Endothelial cell (in vitro differentiated cells): ENCODE data around the gene SH3YL1. TPM values are rescaled to one million over a fixed set of nuclear protein-coding genes. Genes with fewer than 3 reads are reported as not detected.

ENCODE experiments used
- DNase-seq: peaks from one replicate; pipeline ENCODE4 v3.0.0; 2021; ENCODE audit warnings: low spot score
- H3K27ac Mint-ChIP-seq: one replicate; pipeline ENCODE4 v1.8.0; 2021; ENCODE audit warnings: mixed read lengths, inconsistent platforms; ENCODE audit not compliant: unreplicated experiment
- H3K27me3 Mint-ChIP-seq: one replicate; pipeline ENCODE4 v1.8.0; 2021; ENCODE audit warnings: mild to moderate bottlenecking, moderate library complexity, mixed read lengths, inconsistent platforms; ENCODE audit not compliant: unreplicated experiment
- H3K36me3 Mint-ChIP-seq: one replicate; pipeline ENCODE4 v1.8.0; 2021; ENCODE audit warnings: mild to moderate bottlenecking, low read depth, mixed read lengths, inconsistent platforms; ENCODE audit not compliant: unreplicated experiment
- H3K4me1 Mint-ChIP-seq: one replicate; pipeline ENCODE4 v1.8.0; 2021; ENCODE audit warnings: mild to moderate bottlenecking, mixed read lengths, inconsistent platforms; ENCODE audit not compliant: unreplicated experiment
- H3K4me3 Mint-ChIP-seq: one replicate; pipeline ENCODE4 v1.8.0; 2021; ENCODE audit warnings: mild to moderate bottlenecking, mixed read lengths, inconsistent platforms; ENCODE audit not compliant: unreplicated experiment
- H3K9me3 Mint-ChIP-seq: one replicate; pipeline ENCODE4 v1.8.0; 2021; ENCODE audit warnings: mixed read lengths, inconsistent platforms; ENCODE audit not compliant: unreplicated experiment
- total RNA-seq: library from RNA; stranded (reverse); fragmentation: NEBNext Ultra II Directional; extraction: Animal tissue kit (Norgen Biotek cat#: 25700); gene quantifications from one replicate; pipeline ENCODE4 v1.2.1, GENCODE V29; 2021; ENCODE audit not compliant: unreplicated experiment
- TF ChIP-seq, protein P1 (sequence below): fragments of 200-600 bp; sonication (generic); IDR thresholded peaks from one replicate; pipeline ENCODE4 v1.5.0; 2021; ENCODE audit warnings: antibody characterized with exemption; ENCODE audit not compliant: unreplicated experiment

SH3YL1 gene
- total RNA-seq, 1 donor from 2014 or later, result 35.8 TPM

DNA sequence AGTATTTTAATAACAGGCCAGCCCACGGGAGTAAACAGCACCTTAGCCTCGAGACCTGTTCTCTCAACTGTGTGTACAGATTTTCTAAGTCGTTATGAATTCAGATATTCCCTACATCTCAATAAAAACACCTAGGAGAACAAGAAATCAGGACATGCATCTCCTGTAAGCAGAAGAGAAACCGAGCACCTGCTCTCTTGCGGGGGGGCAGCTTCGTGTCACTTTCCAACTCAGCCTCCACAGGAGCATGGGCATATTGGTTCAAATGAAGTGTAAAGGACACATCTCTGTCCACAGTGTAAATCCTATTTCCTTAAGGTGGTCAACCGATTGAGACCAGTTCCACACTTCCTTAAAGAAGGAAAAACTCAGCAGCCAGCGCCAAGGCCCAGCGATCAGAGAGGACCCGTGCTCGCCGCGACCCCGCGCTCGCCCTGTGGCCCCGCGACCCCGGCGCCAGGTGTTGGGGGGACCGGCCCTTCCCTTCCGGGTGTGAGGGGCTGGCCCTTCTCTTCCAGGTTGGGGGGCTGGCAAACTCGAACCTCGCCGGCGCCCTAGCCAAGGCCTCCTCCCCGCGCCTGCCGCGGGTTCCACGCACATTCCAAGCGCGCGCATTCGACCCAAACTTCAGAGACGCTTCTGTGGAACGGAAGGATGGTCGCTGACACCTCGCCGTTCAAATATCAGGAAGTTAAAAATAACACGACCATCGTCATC, 652 bp downstream of the SH3YL1 start:
- Mint-ChIP-seq H3K27me3 (peaks cover 9% of the 10 kb centered on the region), H3K4me3 (peak overlapping the region; percentile 87), H3K27ac (peak overlapping the region; percentile 90), H3K9me3 (no peaks in the 10 kb centered on the region), H3K36me3 (no peaks in the 10 kb centered on the region), H3K4me1 (peaks cover 21% of the 10 kb centered on the region)
- TF ChIP-seq, protein P1, sequence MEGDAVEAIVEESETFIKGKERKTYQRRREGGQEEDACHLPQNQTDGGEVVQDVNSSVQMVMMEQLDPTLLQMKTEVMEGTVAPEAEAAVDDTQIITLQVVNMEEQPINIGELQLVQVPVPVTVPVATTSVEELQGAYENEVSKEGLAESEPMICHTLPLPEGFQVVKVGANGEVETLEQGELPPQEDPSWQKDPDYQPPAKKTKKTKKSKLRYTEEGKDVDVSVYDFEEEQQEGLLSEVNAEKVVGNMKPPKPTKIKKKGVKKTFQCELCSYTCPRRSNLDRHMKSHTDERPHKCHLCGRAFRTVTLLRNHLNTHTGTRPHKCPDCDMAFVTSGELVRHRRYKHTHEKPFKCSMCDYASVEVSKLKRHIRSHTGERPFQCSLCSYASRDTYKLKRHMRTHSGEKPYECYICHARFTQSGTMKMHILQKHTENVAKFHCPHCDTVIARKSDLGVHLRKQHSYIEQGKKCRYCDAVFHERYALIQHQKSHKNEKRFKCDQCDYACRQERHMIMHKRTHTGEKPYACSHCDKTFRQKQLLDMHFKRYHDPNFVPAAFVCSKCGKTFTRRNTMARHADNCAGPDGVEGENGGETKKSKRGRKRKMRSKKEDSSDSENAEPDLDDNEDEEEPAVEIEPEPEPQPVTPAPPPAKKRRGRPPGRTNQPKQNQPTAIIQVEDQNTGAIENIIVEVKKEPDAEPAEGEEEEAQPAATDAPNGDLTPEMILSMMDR, result no peak
- no peak for DNase-seq

DNA sequence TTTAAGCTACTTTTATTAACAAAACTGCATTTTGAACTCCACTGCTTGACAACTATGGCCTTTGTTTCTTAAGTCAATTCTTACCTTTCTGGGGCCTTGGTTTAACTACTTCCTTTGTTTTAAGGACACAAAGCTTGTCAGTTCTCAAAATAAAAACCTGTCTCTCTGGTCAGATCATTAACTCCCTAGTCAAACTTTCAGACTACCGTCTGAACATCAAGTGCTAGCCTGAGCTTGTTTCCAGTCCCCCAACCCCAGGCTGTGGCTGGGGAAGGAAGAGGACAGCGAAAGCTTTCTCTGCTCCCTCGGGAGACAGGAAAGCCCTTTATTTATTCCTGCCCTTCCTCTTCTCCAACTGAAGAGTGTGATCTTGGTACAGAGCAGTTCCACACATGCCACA, 1.7 kb downstream of the SH3YL1 start:
- peaks cover 21% of the 10 kb centered on the region for H3K4me1 Mint-ChIP-seq
- no peak for DNase-seq
- TF ChIP-seq, protein P1, result no peak
- peak overlapping the region; percentile 87 for H3K4me3 Mint-ChIP-seq
- peaks cover 9% of the 10 kb centered on the region for H3K27me3 Mint-ChIP-seq
- H3K27ac Mint-ChIP-seq, result peak overlapping the region; percentile 90
- no peaks in the 10 kb centered on the region for H3K36me3 Mint-ChIP-seq
- H3K9me3 Mint-ChIP-seq, result no peaks in the 10 kb centered on the region

DNA sequence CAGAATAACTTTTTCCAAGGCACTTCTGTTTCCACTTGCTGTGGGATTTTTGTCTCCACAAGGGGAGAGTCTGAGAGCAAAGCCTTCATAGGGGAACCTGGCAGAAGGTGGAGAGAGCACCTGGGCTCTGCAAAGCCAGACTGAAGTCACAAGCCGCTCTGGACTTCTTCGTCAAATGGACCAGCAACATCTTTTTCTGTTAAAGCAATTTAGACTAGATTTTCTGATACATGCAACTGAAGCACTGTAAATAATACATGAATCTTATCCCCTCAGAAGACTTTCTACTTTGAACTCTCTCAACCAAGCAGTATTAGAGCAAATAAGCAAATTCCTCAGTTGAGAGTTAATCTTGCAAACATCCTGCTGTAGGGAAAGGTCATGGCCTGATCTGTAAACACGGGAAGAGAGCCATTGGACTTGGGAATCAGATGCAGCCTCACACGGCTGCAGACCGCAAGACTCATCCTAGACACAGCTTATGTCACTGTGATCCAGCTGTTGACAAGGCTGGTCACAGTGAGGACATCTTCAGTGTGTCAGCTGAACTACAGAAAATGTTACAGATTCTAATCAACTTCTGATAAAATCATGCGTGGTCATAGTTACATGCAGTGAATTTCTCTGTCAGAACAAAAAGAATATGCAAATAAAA, 3.2 kb downstream of the SH3YL1 start:
- H3K4me1 Mint-ChIP-seq, result peaks cover 19% of the 10 kb centered on the region
- no peak overlapping the region for H3K4me3 Mint-ChIP-seq
- H3K36me3 Mint-ChIP-seq, result no peaks in the 10 kb centered on the region
- H3K27me3 Mint-ChIP-seq, result peaks cover 7% of the 10 kb centered on the region
- DNase-seq, result no peak
- H3K9me3 Mint-ChIP-seq, result no peaks in the 10 kb centered on the region
- TF ChIP-seq, protein P1, result no peak
- H3K27ac Mint-ChIP-seq, result no peak overlapping the region

DNA sequence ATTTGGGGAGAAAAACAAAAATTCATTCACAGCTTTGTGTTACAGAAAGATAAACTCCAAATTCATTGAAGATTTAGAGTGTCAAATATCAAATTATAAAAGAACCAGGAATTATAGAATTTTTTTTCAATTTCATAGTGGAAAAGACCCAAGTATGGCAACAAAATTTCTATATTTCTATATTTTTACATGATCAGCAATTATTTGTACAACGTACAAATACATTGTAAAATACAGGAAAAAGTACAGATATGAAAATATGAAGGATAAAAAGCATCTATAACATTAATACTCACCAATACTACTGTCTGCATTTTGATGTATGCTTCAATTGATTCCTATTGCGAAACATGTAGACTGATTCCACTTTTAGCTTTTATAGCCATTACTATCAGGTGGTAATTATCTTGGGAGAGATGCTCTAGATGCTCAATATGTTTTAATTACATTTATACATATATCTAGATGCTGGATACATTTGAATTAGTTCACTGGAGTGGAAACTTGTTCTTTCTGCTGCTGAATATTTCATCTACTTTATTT, 4.0 kb downstream of the SH3YL1 start:
- Mint-ChIP-seq H3K4me3 (no peak overlapping the region), H3K27me3 (peaks cover 4% of the 10 kb centered on the region), H3K4me1 (peaks cover 18% of the 10 kb centered on the region), H3K9me3 (no peaks in the 10 kb centered on the region), H3K36me3 (no peaks in the 10 kb centered on the region), H3K27ac (no peak overlapping the region)
- DNase-seq, result no peak
- TF ChIP-seq, protein P1, result no peak

DNA sequence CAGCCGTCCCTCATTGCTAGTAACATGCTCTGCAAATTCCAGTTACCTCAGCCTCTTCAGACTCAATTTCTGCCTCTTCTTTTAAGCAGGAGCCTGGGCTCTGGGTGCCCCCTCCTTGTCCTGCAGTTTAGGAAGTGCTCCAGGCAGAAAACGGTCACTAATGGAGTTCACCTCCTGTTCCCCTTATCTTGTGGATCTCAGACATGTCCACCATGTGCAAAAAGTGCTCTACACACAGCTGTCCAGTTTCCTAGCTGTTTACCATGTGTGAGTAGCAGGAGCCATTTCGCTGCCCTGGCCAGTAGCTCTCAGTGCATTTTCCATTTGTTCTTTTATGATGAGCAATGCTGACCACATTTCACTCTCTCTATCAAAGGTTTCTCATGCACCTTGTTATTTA, 4.9 kb downstream of the SH3YL1 start:
- Mint-ChIP-seq H3K27ac (no peak overlapping the region), H3K27me3 (peaks cover 4% of the 10 kb centered on the region), H3K36me3 (no peaks in the 10 kb centered on the region), H3K9me3 (no peaks in the 10 kb centered on the region), H3K4me3 (no peak overlapping the region), H3K4me1 (peaks cover 22% of the 10 kb centered on the region)
- no peak for DNase-seq
- TF ChIP-seq, protein P1, result no peak
